ENCODE data around the gene PRAMEF10.
"Not testable (repeated sequence)": the region's sequence is repeated elsewhere in the genome, so short reads cannot be mapped to it uniquely, and the experiment has no call there.

DNA sequence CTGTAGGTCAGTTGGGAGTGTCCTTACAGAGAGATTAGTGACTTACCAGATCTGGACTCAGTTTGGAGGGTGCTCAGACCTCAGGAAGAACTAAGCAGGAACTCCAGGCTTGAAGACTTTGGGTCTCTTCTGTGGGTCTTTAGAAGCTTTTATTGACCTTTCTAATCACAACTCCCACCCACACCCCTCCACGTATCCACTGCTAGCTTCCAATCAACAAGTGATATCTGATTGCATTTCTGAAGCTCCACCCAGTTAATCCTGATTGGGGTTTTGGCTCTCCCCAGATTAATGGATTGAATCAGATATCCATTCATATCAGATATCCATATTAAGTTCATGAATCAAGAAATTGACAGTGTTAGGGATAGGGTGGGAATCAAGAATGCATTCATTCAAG lies at the start of gene PRAMEF10:
- not testable (repeated sequence) for TF ChIP-seq CTCF (IDR thresholded peaks at IDR 0.05); SIN3A (IDR thresholded peaks at IDR 0.05; ENCODE audit: borderline replicate concordance, insufficient read depth, low read depth, low read length); POLR2AphosphoS5 (IDR thresholded peaks at IDR 0.05; ENCODE audit: low read depth, low read length); TCF7L2 (IDR thresholded peaks at IDR 0.05; ENCODE audit: low read depth, low read length)
- TF ChIP-seq, protein P1, sequence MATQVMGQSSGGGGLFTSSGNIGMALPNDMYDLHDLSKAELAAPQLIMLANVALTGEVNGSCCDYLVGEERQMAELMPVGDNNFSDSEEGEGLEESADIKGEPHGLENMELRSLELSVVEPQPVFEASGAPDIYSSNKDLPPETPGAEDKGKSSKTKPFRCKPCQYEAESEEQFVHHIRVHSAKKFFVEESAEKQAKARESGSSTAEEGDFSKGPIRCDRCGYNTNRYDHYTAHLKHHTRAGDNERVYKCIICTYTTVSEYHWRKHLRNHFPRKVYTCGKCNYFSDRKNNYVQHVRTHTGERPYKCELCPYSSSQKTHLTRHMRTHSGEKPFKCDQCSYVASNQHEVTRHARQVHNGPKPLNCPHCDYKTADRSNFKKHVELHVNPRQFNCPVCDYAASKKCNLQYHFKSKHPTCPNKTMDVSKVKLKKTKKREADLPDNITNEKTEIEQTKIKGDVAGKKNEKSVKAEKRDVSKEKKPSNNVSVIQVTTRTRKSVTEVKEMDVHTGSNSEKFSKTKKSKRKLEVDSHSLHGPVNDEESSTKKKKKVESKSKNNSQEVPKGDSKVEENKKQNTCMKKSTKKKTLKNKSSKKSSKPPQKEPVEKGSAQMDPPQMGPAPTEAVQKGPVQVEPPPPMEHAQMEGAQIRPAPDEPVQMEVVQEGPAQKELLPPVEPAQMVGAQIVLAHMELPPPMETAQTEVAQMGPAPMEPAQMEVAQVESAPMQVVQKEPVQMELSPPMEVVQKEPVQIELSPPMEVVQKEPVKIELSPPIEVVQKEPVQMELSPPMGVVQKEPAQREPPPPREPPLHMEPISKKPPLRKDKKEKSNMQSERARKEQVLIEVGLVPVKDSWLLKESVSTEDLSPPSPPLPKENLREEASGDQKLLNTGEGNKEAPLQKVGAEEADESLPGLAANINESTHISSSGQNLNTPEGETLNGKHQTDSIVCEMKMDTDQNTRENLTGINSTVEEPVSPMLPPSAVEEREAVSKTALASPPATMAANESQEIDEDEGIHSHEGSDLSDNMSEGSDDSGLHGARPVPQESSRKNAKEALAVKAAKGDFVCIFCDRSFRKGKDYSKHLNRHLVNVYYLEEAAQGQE (IDR thresholded peaks at IDR 0.05; ENCODE audit: insufficient read depth in 1 of 2, low read depth in 2 of 2, low read length in 1 of 2) = not testable (repeated sequence)

Measured in Panc1 (cell line).